Pancreas (tissue), 10 donors: ENCODE results near the gene KCNQ4. TPM values are rescaled to one million over a fixed set of nuclear protein-coding genes. Genes with fewer than 3 reads are reported as not detected.

Source experiments
- ATAC-seq, 4 donors: fragments of 200-7000 bp; cut with Tn5 transposase; one replicate each; pipeline versions ENCODE4 v1.8.0 to v1.9.1; 2020; ENCODE audit warnings: mild to moderate bottlenecking in 4 of 4, moderate library complexity in 4 of 4
- DNase-seq, 6 donors: peaks; one replicate each; pipeline ENCODE4 v3.0.0-alpha.2; 2020
- FAIRE-seq: peaks from 2 replicates; lab custom pipeline; 2012; peaks lifted over from hg19 to GRCh38; lab: Jason Lieb, UNC
- H3K27ac ChIP-seq, 4 donors: fragments of 200-600 bp; sonication (generic); 1 replicate in 3 of 4; 2 replicates in 1 of 4; pipeline versions ENCODE4 v1.5.0 to v1.8.0; 2020
- H3K27me3 ChIP-seq, 4 donors: fragments of 200-600 bp; one replicate each; pipeline ENCODE4 v1.8.0; 2021
- H3K36me3 ChIP-seq, 3 donors: fragments of 200-600 bp; sonication (generic) in 1 of 3; one replicate each; pipeline versions ENCODE4 v1.5.0 to v1.8.0; 2020 to 2021
- H3K4me1 ChIP-seq, 3 donors: fragments of 200-600 bp; one replicate each; pipeline ENCODE4 v1.8.0; 2021
- H3K4me3 ChIP-seq, 4 donors: fragments of 200-600 bp; sonication (generic) in 2 of 4; one replicate each; pipeline versions ENCODE4 v1.5.0 to v1.8.0; 2020 to 2021
- H3K9me3 ChIP-seq, 4 donors: fragments of 200-600 bp; one replicate each; pipeline ENCODE4 v1.8.0; 2021
- WGBS, 2 donors: extraction: QIAGEN DNeasy Blood & Tissue Kit; methylation state at CpG; one replicate each; pipeline ENCODE4 v1.1.7; 2013; 5-methylcytosine and 5-hydroxymethylcytosine counted together
- intact Hi-C, 3 donors: fragments of 100-400 bp; cut with DNase I; formaldehyde crosslinking; loops; one replicate each; pipeline versions ENCODE4 v1.11.1 to v1.14.2; 2022
- polyA plus RNA-seq, 2 donors: library from polyadenylated mRNA; stranded (reverse); fragments of 200-250 nt; gene quantifications; one replicate each; pipeline ENCODE4 v1.2.3, GENCODE V29; 2013
- total RNA-seq, 6 donors: library from RNA; stranded (reverse); fragmentation: NEBNext Ultra II Directional in 4 of 6; extraction: Animal tissue kit (Norgen Biotek cat#: 25700) in 4 of 6; gene quantifications; one replicate each; pipeline versions ENCODE4 v1.2.1 to v1.2.4, GENCODE V29; 2021 to 2023
- TF ChIP-seq, protein P1 (sequence below), 4 donors: fragments of 200-600 bp; sonication (generic) in 3 of 4; IDR thresholded peaks; one replicate each; pipeline versions ENCODE4 v1.5.0 to v1.8.0; 2021; ENCODE audit warnings: antibody characterized with exemption in 4 of 4
- donor health status: healthy with polysubstance abuse.
- donor health status: DM: no; HTN: no; CAD: no; lungs with moderate emphysema.
- donor health status: DM: no; HTN: no; CAD: no.
- donor health status: control.
- donor health status: control.
- donor health status: Bipolar disorder and iron deficiency.
- donor health status: DM: yes; HTN: yes; CAD: no.
- donor health status: DM: no; HTN: no; CAD: no.
- donor health status: DM: no; HTN: no; CAD: no.
- donor health status: DM: yes; HTN: yes; CAD: no.

The KCNQ4 gene
- total and polyA plus RNA-seq, 8 donors = 0.35 to 6.5 (median 1.3) TPM

DNA sequence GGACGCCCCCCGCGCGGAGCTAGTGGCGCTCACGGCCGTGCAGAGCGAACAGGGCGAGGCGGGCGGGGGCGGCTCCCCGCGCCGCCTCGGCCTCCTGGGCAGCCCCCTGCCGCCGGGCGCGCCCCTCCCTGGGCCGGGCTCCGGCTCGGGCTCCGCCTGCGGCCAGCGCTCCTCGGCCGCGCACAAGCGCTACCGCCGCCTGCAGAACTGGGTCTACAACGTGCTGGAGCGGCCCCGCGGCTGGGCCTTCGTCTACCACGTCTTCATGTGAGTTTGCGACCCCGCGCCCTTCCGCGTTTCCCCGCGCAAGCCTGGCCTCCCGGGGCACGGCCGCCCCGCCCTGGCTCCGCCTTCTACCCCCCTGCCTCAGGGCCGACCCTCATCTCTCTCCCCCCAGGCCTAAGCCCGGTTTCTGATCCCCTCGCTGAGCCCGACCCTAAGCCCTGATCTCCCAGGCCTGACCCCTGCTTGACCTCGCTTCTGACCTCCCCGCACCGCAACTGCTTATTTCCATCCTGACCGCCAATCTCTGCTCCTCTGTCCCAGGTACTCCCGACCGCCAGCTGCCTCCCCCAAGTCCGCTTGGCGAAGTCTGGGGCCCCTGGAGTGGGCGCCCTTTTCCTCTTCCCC, 669 bp downstream of the KCNQ4 start:
- Histone ChIP-seq H3K4me1 (peaks cover 0 to 5% (median 0%) of the 10 kb centered on the region in 3 donors), H3K4me3 (peak overlapping the region in 2 of 4 donors; percentile 25 to 37), H3K27me3 (no peaks in the 10 kb centered on the region), H3K9me3 (no peaks in the 10 kb centered on the region), H3K27ac (no peak overlapping the region), H3K36me3 (no peaks in the 10 kb centered on the region)
- intact Hi-C loops = no loop called here
- FAIRE-seq (no peak), ATAC-seq (peak in 2 of 4 donors; percentile 16 to 20), DNase-seq (peak in 2 of 6 donors; percentile 44 to 76)
- TF ChIP-seq, protein P1, sequence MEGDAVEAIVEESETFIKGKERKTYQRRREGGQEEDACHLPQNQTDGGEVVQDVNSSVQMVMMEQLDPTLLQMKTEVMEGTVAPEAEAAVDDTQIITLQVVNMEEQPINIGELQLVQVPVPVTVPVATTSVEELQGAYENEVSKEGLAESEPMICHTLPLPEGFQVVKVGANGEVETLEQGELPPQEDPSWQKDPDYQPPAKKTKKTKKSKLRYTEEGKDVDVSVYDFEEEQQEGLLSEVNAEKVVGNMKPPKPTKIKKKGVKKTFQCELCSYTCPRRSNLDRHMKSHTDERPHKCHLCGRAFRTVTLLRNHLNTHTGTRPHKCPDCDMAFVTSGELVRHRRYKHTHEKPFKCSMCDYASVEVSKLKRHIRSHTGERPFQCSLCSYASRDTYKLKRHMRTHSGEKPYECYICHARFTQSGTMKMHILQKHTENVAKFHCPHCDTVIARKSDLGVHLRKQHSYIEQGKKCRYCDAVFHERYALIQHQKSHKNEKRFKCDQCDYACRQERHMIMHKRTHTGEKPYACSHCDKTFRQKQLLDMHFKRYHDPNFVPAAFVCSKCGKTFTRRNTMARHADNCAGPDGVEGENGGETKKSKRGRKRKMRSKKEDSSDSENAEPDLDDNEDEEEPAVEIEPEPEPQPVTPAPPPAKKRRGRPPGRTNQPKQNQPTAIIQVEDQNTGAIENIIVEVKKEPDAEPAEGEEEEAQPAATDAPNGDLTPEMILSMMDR (IDR thresholded peaks at IDR 0.05) = no peak
- WGBS, 2 donors = 28 to 30% methylated on average over 53 to 63 of the region's 63 CpGs

DNA sequence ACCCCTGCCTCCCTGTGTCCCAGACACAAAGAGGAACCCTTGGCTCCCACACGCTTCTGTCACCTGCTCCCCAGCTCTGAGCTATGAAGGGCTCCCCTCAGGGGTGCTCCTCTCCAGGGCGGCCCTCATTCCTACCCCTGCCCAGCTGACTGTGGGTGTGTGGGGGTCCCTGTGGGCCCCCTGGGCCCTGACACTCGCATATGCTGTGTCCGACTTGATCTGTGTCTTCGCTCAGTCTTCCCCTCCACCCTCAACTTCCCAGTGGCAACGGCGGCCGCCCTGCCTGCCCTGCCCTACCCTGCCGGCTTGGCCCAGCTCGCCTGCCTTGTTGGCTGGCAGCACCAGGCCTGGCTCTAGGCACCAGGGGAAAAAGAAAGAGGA, 1.2 kb downstream of the KCNQ4 start:
- no peaks in the 10 kb centered on the region for H3K9me3 ChIP-seq
- H3K27ac ChIP-seq = no peak overlapping the region
- no peak for FAIRE-seq
- H3K27me3 ChIP-seq = no peaks in the 10 kb centered on the region
- intact Hi-C loops = no loop called here
- no peaks in the 10 kb centered on the region for H3K36me3 ChIP-seq
- peaks cover 0 to 5% (median 0%) of the 10 kb centered on the region in 3 donors for H3K4me1 ChIP-seq
- ATAC-seq = no peak
- WGBS, 2 donors = 75 to 89% methylated on average over 10 of the region's 10 CpGs
- TF ChIP-seq, protein P1 (IDR thresholded peaks at IDR 0.05) = no peak
- DNase-seq = peak in 1 of 6 donors; percentile 54
- H3K4me3 ChIP-seq = peak overlapping the region in 2 of 4 donors; percentile 25 to 37

DNA sequence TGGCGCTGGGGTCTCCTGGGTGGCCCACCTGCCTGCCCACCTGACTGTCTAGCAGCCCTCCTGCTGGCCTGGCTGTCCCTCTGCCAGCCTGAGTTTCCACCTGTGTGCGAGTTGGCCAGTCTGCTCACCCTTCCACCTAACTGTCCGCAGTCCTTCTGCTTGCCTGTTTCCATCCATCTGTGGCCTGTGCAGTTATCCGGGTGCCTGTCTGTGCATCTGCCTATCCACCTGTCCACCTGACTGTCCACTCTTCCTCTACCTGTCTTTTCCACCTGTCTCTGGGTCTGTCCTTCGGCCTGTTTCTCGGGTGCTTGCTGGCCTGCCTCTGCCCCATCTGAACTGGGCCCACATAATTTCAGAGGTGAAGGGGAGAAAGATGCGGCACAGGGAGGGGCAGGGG, 1.9 kb downstream of the KCNQ4 start:
- H3K36me3 ChIP-seq = no peaks in the 10 kb centered on the region
- no peaks in the 10 kb centered on the region for H3K27me3 ChIP-seq
- H3K4me3 ChIP-seq = no peak overlapping the region
- no peak for DNase-seq
- no peaks in the 10 kb centered on the region for H3K9me3 ChIP-seq
- no peak overlapping the region for H3K27ac ChIP-seq
- TF ChIP-seq, protein P1 (IDR thresholded peaks at IDR 0.05) = no peak
- ATAC-seq = no peak
- peaks cover 0 to 5% (median 0%) of the 10 kb centered on the region in 3 donors for H3K4me1 ChIP-seq
- intact Hi-C loops = no loop called here
- 93 to 94% methylated on average over 7 of the region's 7 CpGs for WGBS, 2 donors
- no peak for FAIRE-seq

DNA sequence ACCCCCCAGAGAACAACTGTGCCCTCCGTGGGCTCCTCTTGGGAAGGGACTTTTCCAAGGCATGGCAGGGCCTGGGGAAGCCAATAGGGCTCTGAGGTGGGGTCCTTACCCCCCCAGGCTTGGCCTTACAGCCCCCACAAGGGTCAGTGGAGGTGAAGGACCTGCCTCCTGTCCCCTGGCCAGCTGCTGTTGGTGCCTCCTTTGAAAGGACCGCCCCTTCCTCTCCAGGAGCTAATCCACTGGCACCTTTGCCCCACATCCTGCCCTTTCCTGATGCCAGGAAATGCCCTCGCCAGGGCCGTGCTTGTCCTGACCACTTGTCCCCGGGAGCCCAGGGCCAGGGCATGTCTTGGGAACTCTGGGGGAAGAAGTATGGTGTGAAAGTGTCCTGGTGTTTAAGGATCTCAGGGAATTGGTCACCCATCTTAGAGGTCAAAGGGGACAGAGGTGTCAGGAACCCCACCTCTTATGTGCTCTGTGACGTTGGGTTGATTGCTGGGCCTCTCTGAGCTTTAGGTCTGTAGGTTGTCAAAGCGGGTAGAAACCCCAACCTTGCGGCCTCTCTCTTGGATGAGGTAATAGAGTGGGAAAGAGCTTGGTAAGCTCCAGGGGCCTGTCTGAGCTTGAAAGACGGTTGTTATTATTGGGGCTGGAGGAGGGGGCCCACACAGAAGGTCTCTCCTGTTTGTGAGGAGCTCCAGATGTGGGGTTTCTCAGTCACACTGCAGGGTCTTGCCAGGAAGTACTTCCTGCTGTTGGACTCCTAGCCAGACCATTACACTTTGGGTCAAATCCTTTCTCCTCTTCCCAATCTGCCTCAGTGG, 2.8 kb downstream of the KCNQ4 start:
- Histone ChIP-seq H3K27me3 (no peaks in the 10 kb centered on the region), H3K4me1 (peaks cover 0 to 5% (median 0%) of the 10 kb centered on the region in 3 donors), H3K27ac (no peak overlapping the region), H3K36me3 (no peaks in the 10 kb centered on the region), H3K4me3 (no peak overlapping the region), H3K9me3 (no peaks in the 10 kb centered on the region)
- DNase-seq (peak in 1 of 6 donors; percentile 41), ATAC-seq (no peak), FAIRE-seq (no peak)
- TF ChIP-seq, protein P1 (IDR thresholded peaks at IDR 0.05) = no peak
- intact Hi-C loops = no loop called here
- WGBS, 2 donors = 81 to 91% methylated on average over 9 of the region's 9 CpGs
